ENCODE data around the gene SLC7A5. TPM values are rescaled to one million over a fixed set of nuclear protein-coding genes. Genes with fewer than 3 reads are reported as not detected.
A peak's percentile ranks its signal among the peaks of the same experiment; 100 is the strongest.

SLC7A5 gene
- total and polyA plus RNA-seq, 2 of the 13 experiments (the other 11 are each of a cell fraction or from before 2014, with no cell fraction given) = 79.6 to 155 TPM

GRCh38 chr16:87855852-87856715 lies 13.2 kb downstream of the SLC7A5 start (continued):
- no peak for TF ChIP-seq PRDM4 (CRISPR knock-in tag; IDR thresholded peaks at IDR 0.05; ENCODE audit: borderline replicate concordance)
- TF ChIP-seq ZNF747 (CRISPR knock-in tag; IDR thresholded peaks at IDR 0.05; ENCODE audit: borderline replicate concordance) = peak; percentile 46
- no peak for TF ChIP-seq CSRNP2 (CRISPR knock-in tag; conservative IDR thresholded peaks at IDR 0.05; ENCODE audit: low read depth)
- peak; percentile 23; the same call in 1 of the 2 replicates for TF ChIP-seq CTCF (CRISPR knock-in tag; IDR thresholded peaks at IDR 0.05)
- TF ChIP-seq TBX2 (CRISPR knock-in tag; IDR thresholded peaks at IDR 0.05; ENCODE audit: borderline replicate concordance) = peak; percentile 67; the same call in 1 of the 2 replicates
- TF ChIP-seq TBL1XR1 (IDR thresholded peaks at IDR 0.05; ENCODE audit: borderline replicate concordance, low read length, partially characterized antibody) = peak; percentile 34
- peak; percentile 65 for TF ChIP-seq PATZ1 (CRISPR knock-in tag; IDR thresholded peaks at IDR 0.05)
- TF ChIP-seq ZBTB42 (CRISPR knock-in tag; IDR thresholded peaks at IDR 0.05) = no peak
- TF ChIP-seq HDAC2 (CRISPR knock-in tag; IDR thresholded peaks at IDR 0.05) = peak; percentile 58
- peak; percentile 80 for TF ChIP-seq AGO2 (optimal IDR thresholded peaks at IDR 0.05; ENCODE audit: low read depth, low read length)
- no peak; the same call in 1 of the 2 replicates for TF ChIP-seq HOXA5 (CRISPR knock-in tag; IDR thresholded peaks at IDR 0.05)
- TF ChIP-seq ZNF232 (CRISPR knock-in tag; IDR thresholded peaks at IDR 0.05; ENCODE audit: borderline replicate concordance) = peak; percentile 35; the same call in 1 of the 2 replicates
- no peak for TF ChIP-seq REPIN1 (CRISPR knock-in tag; IDR thresholded peaks at IDR 0.05; ENCODE audit: borderline replicate concordance, low read depth)
- TF ChIP-seq SUZ12 (IDR thresholded peaks at IDR 0.05; ENCODE audit: low read depth, low read length) = no peak
- no peak for TF ChIP-seq MYNN (CRISPR knock-in tag; IDR thresholded peaks at IDR 0.05; ENCODE audit: low read depth)
- no peak for TF ChIP-seq SRY (CRISPR knock-in tag; IDR thresholded peaks at IDR 0.05)
- peak; percentile 90 for TF ChIP-seq DRAP1 (CRISPR knock-in tag; IDR thresholded peaks at IDR 0.05)
- TF ChIP-seq ZNF503 (CRISPR knock-in tag; IDR thresholded peaks at IDR 0.05) = no peak
